Skin of body (tissue), 2 donors: Measurements from ENCODE around the gene TSPAN9. TPM values are rescaled to one million over a fixed set of nuclear protein-coding genes. Genes with fewer than 3 reads are reported as not detected.

Experiments used
- DNase-seq: peaks from one replicate; lab custom pipeline; 2025; lab: John Stamatoyannopoulos, UW
- total RNA-seq: library from RNA; depleted of rRNA; stranded (reverse); fragments of >200 nt; gene quantifications from one replicate; pipeline ENCODE4 v1.2.3, GENCODE V29; 2014

Gene TSPAN9
- total RNA-seq, 1 donor from 2014 or later: 34.3 TPM

- DNase-seq: no peak
These were observed 84.7 kb downstream of the TSPAN9 start for GRCh38 chr12:3161861-3162260.

DNA sequence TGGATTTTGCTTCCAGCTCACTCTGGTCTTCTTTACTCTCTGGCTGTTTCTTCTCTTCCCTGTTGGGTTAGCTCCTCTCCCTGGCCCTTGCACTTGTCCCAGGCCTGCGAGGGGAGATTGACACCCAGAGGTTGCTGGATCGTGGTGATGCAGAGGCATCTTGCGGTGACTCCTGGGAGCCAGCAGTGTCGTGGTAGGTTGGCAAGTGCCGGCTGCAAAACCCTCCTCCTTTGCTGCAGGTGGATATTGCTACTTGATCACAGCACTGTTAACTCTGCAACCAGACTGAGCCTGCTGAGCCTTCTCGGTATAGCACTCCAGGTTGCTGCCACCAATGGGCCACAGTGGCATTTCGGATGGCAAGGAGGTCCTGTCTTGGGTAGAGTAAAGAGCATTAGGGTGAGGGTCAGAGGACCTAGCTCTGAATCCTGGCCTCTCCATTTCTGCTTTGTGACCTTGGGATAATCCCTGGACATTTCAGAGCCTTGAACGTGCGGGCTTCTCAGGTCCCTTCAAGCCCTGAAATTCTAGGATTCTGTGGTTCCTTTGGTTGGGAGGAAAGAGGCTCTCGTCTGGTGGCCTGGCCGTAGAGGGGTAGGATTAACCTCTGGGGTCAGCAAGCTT is 87.4 kb downstream of the TSPAN9 start:
- no peak for DNase-seq

DNA sequence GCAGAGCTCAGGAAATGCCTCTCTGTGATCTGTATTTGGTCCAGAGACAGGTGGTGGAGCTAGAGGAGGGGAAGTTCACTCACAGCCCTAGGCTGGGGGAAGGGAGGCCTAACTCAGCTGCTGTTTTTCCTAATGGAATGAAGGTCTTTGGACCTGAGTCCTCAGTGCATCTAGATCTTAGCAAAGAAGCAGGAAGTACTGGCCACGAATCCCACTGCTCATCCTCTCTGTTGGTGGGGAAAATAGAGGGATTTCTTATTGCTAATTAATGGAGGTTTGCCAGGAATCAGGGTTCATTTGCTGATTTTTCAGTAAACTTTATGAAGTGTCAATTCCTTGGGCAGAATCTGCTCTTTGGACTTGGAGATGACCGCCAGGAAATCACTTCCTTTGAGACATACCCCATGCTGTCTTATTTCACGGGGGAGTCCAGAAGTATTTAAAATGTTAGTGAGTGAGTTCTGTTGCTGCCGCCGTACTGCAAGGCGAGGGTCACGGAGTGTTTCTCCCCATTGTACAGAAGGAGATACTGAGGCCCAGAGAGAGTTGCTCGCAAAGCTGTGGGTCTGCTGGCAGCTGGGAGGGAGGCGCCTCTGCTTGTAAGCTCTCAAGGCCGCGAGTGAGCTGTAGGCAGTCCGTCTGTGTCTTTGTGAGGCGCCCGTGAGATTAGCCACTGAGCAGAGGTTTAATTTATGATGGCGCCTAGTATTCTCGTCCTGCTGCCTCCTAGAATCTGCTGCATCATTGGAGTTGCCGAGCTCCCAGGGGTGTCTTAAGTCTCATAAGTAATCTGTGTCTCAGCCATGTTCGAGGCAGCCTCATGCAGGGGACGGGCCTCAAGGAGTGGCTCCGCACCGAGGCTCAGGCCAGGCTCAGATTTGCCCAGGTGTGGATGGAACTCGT is 88.2 kb downstream of the TSPAN9 start:
- no peak for DNase-seq

DNA sequence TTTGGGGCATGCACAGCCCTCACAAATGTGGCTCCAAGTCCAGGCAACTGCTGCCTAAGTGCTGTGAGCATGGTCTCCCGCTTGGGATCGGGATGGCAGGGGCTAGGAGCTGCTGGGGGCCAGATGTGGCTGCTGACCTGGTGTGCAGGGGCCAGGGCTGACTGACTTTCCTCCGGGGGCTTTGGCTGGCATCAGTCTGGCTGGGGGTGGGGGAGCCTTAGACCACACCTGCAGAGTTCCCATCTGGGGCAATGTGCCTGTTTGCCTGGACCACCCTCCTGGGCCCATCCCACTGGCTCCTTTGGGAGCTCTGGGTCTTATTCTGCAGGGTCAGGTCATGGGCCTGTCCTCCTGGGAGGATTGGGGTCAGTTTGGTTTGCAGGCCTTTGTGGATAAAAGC is 90.5 kb downstream of the TSPAN9 start:
- DNase-seq: no peak

GRCh38 chr12:3168223-3169221 is 91.3 kb downstream of the TSPAN9 start:
- DNase-seq: no peak

DNA sequence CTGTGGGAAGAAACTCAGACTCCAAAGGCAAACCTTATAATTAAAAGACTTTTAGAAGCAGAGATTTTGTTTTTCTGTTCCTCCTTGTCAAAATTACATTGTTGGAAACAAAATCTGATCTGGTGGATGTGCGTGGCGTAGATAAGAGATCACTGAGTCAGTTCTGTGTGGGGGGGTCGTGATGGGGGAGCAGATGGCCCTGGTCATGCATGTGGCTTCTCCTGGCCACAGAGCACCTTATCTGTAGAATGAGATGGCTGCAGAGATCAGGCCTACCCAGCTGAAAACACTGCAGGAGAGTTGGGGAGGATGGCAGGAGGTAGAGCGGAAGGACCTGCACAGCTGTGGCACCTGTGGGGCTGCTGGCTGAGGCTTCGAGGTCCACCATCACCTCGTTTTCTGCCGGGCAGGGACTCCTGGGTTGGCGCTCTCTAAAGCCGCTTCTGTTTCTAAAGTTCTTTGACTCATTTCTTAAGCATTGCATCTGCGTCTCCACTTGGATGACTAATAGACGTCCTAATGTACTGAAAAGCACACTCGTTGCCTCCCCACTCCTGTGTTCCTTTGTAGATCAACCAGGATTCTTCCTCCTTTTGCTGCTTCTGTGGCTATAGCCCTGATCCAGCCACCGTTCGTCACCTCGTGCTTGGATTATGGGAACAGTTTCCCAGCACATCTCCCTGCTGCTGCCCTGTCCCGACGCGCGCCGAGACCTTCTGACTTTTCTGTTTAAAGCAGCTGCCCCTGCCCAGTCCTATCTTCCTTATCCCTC is 93.4 kb downstream of the TSPAN9 start:
- no peak for DNase-seq

GRCh38 chr12:3171195-3171591 is 94.0 kb downstream of the TSPAN9 start:
- DNase-seq: no peak

- DNase-seq: no peak
These were observed 95.2 kb downstream of the TSPAN9 start for GRCh38 chr12:3172124-3173007.

DNA sequence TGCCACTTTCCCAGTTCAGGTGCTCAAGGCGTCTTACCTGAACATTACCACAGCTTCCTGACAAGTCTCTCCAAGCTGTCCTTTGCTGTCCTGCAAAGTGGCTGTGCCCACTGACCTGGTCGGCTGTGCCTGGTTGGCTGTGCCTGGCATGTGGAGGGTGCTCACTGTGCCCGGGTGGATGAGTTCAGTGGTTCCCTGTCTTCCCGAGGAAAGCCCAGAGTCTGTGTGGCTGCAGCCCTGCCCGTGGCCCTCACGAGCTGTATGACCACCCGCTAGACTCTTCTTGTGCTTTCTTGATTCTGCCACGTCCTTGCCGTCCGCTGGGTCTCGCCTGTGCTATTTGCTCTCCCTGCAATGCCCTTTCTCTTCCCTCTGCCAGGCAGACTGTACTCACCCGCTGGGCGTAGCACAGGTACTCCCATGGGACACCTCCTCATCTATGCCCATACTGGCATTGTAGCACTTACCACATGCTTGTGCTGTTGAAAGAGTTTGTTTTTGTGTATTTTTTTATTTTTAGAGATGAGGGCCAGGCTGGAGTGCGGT is 95.9 kb downstream of the TSPAN9 start:
- no peak for DNase-seq

DNA sequence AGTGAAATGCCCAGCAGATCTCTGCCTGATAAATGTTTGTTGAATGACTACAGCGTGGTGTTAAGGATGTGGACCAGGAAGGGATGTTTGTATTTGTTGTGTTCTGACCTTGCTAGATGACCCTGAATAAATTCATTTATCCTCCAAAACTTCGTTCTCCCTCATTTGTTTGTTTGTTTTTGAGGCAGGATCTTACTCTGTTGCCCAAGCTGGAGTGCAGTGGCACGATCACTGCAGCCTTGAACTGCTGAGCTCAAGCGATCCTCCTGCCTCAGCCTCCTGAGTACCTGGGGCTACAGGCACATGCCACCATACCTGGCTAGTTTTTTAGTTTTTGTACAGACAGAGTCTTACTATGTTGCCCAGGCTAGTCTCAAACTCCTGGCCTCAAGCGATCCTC is 96.7 kb downstream of the TSPAN9 start:
- DNase-seq: no peak

DNA sequence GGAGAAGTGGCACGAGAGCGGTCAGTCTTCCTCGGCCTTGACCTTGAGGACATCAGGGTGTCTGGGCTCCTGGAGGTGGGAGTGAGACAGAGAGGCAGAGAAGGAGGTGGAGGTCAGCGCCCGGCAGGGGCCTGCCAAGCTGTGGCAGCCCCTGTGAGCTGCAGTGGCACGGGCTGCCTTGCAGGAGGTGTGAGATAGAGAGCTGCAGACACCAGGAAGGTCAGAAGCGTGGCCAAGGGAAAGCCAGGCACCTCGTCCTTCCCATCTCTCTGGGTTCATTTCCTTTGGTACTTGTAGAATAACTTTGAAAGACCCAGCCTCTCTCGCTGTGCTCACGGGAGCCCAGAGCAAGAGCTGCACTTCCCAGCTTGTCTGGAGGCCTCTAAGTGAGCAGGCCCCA is 98.1 kb downstream of the TSPAN9 start:
- no peak for DNase-seq

- DNase-seq: no peak
These were observed 99.6 kb downstream of the TSPAN9 start for GRCh38 chr12:3176754-3177153.

GRCh38 chr12:3177778-3178425 is 100.7 kb downstream of the TSPAN9 start:
- DNase-seq: no peak

- DNase-seq: no peak
These were observed 101.6 kb downstream of the TSPAN9 start for GRCh38 chr12:3178671-3179313.

GRCh38 chr12:3179731-3180130 is 102.6 kb downstream of the TSPAN9 start:
- DNase-seq: no peak

- no peak for DNase-seq
These were observed 105.2 kb downstream of the TSPAN9 start for GRCh38 chr12:3182426-3182825.

DNA sequence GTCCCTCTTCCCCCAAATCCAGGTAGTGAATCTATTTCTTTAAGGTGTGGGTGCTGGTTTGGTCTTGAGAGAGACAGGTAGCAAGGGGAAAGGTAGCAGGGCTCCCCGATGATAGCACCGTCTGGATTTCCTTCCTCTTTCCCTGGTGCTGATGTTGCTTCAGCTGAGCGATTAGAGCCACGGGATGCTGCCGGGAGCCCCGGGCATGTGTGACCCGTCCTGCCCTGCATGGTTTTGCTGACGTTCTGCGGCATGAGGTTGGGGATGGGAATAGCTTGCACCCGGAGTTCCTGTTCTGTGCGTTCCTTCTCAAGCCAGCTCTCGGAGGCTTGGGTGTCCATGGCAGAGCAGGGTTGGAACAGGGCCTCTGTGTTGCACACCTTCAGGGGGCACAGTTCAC is 107.3 kb downstream of the TSPAN9 start:
- no peak for DNase-seq

DNA sequence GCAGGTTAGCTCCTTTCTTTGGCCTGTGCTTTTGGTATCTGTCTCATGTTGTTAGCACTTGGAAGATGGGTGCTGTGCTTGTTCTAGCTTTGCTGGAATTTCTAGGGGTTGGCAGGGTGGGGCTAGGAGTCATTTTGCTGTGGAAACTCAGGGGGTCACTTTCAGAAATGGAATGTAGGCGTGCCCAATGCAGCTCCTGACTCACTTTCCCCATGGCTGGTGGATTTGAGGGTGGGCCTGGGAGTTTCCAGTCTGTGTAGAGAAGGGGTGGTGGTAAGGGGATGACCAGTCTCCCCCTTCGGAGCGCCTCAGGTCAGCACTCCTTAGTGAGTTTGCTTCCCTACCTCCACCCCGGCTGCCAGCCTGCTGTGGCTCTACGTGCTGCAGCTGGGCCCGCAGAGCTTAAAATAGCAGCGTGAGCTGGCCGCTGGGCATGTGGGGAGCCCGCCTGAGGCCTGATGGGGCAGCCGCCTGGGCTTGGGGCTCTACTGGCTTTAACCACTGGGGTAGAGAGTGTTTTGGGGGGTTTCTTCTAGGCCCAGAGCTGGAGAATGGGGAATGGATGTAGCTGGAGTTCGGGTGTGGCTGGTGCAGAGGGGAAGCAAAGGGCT is 108.2 kb downstream of the TSPAN9 start:
- no peak for DNase-seq
